Neural progenitor cell (in vitro differentiated cells): Measurements from ENCODE around the gene DNAJB12. TPM values are rescaled to one million over a fixed set of nuclear protein-coding genes. Genes with fewer than 3 reads are reported as not detected.
A peak's percentile ranks its signal among the peaks of the same experiment; 100 is the strongest.

Source experiments
- DNase-seq: peaks from one replicate; pipeline ENCODE4 v3.0.0-alpha.2; 2016; ENCODE audit warnings: low spot score
- H2AFZ ChIP-seq: fragments of 200-600 bp; sonication (generic); replicated peaks from 2 replicates; pipeline ENCODE4 v1.6.1; 2016; ENCODE audit warnings: antibody characterized with exemption
- H3F3A ChIP-seq: fragments of 200-600 bp; sonication (generic); 2 replicates; pipeline ENCODE4 v1.6.1; 2016; ENCODE audit warnings: antibody characterized with exemption, low read depth
- H3K27ac ChIP-seq: fragments of 200-600 bp; sonication (generic); 2 replicates; pipeline ENCODE4 v1.5.1; 2016; ENCODE audit warnings: mild to moderate bottlenecking
- H3K27me3 ChIP-seq: fragments of 200-600 bp; sonication (generic); 2 replicates; pipeline ENCODE4 v1.6.1; 2016; ENCODE audit warnings: mild to moderate bottlenecking, moderate library complexity
- H3K36me3 ChIP-seq: fragments of 200-600 bp; sonication (generic); 2 replicates; pipeline ENCODE4 v1.5.1; 2016
- H3K4me1 ChIP-seq: fragments of 200-600 bp; sonication (generic); 2 replicates; pipeline ENCODE4 v1.6.1; 2016; ENCODE audit warnings: mixed run types
- H3K4me2 ChIP-seq: fragments of 200-600 bp; sonication (generic); 2 replicates; pipeline ENCODE4 v1.6.1; 2016
- H3K4me3 ChIP-seq: fragments of 200-600 bp; sonication (generic); 2 replicates; pipeline ENCODE4 v1.5.1; 2016
- H3K79me2 ChIP-seq: fragments of 200-600 bp; sonication (generic); 2 replicates; pipeline ENCODE4 v1.6.1; 2016; ENCODE audit warnings: low read depth
- H3K9ac ChIP-seq: fragments of 200-600 bp; sonication (generic); 2 replicates; pipeline ENCODE4 v1.6.1; 2016
- H3K9me3 ChIP-seq: fragments of 200-600 bp; sonication (generic); 2 replicates; pipeline ENCODE4 v1.5.1; 2016; ENCODE audit warnings: low read depth
- H4K20me1 ChIP-seq: fragments of 200-600 bp; sonication (generic); 2 replicates; pipeline ENCODE4 v1.6.1; 2016; ENCODE audit warnings: low read depth
- H3K27ac Mint-ChIP-seq: 3 replicates; pipeline ENCODE4 v1.8.0; 2021; ENCODE audit warnings: mixed read lengths
- H3K27me3 Mint-ChIP-seq: 2 replicates; pipeline ENCODE4 v1.8.0; 2022; ENCODE audit warnings: low read depth, mild to moderate bottlenecking, inconsistent platforms, moderate library complexity, mixed read lengths; ENCODE audit not compliant: insufficient read depth
- H3K36me3 Mint-ChIP-seq: 3 replicates; pipeline ENCODE4 v1.8.0; 2021; ENCODE audit warnings: mixed read lengths
- H3K4me1 Mint-ChIP-seq: 3 replicates; pipeline ENCODE4 v1.8.0; 2021; ENCODE audit warnings: mixed read lengths
- H3K4me3 Mint-ChIP-seq: 3 replicates; pipeline ENCODE4 v1.8.0; 2021; ENCODE audit warnings: mild to moderate bottlenecking, moderate library complexity, mixed read lengths
- H3K9me3 Mint-ChIP-seq: 3 replicates; pipeline ENCODE4 v1.8.0; 2020; ENCODE audit warnings: mixed read lengths
- EZH2 ChIP-seq: fragments of 200-600 bp; sonication (generic); IDR thresholded peaks from 2 replicates; pipeline ENCODE4 v1.6.1; 2017; ENCODE audit warnings: antibody characterized with exemption, mild to moderate bottlenecking, moderate library complexity
- EZH2phosphoT487 ChIP-seq: fragments of 200-600 bp; sonication (generic); IDR thresholded peaks from 2 replicates; pipeline ENCODE4 v1.6.1; 2017; ENCODE audit warnings: antibody characterized with exemption
- total RNA-seq: library from RNA; depleted of rRNA; stranded (reverse); fragments of >200 nt; gene quantifications from 2 replicates; pipeline ENCODE4 v1.2.3, GENCODE V29; 2015; ENCODE audit warnings: low replicate concordance
- TF ChIP-seq, protein P1 (sequence below): fragments of 200-600 bp; sonication (generic); IDR thresholded peaks from 2 replicates; pipeline ENCODE4 v1.5.1; 2017; ENCODE audit warnings: antibody characterized with exemption, mild to moderate bottlenecking

The DNAJB12 gene
- total RNA-seq, 1 donor from 2014 or later: 8.8 TPM

DNA sequence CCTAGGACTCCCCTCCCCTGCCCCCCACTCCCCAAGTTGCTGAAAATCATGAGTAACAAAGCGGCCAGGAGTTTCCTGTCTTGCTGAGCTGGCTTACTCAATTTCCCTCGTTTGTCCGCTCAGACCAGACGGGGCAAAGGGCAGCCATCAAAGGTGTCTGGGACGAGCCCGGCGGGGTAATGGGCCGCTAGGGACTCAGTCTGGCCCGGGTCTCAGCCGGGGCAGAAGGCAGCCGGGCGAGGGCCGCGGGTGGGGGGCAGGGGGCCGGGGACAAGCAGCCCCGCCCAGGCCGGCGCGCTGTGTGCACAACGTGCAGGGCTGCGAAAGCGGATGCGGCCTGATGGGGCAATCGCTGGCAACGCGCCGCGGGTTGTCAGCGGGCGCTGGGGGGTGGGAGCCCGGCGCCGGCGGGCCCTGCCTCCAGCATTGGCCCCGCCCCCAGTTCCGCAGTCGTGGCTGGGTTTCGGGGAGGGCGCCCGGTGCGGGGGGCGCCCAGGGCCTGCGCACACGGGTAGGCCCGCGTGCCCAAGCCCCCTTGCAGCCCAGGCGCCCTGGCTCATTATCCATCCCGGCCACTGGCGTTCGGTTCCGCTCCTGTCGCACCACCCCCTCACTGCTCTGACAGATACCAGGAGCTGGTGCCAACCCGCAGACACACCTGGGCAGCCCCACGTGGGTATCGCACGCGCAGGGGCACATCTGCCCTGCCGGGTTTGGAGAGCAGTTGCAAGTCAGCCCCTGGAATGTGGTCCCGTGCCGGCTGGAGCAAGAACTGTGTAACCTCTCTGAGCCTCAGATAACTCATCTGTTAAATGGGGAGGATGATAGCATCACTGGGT, 35.1 kb downstream of the DNAJB12 start:
- TF ChIP-seq EZH2 (peak; percentile 29), EZH2phosphoT487 (no peak)
- TF ChIP-seq, protein P1, sequence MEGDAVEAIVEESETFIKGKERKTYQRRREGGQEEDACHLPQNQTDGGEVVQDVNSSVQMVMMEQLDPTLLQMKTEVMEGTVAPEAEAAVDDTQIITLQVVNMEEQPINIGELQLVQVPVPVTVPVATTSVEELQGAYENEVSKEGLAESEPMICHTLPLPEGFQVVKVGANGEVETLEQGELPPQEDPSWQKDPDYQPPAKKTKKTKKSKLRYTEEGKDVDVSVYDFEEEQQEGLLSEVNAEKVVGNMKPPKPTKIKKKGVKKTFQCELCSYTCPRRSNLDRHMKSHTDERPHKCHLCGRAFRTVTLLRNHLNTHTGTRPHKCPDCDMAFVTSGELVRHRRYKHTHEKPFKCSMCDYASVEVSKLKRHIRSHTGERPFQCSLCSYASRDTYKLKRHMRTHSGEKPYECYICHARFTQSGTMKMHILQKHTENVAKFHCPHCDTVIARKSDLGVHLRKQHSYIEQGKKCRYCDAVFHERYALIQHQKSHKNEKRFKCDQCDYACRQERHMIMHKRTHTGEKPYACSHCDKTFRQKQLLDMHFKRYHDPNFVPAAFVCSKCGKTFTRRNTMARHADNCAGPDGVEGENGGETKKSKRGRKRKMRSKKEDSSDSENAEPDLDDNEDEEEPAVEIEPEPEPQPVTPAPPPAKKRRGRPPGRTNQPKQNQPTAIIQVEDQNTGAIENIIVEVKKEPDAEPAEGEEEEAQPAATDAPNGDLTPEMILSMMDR: no peak
- H3K27ac Mint-ChIP-seq: no peak overlapping the region
- no peaks in the 10 kb centered on the region for H3K36me3 Mint-ChIP-seq
- peak overlapping the region; percentile 72 for H3K4me2 ChIP-seq
- peak overlapping the region; percentile 42 for H3K4me3 ChIP-seq
- peaks cover 17% of the 10 kb centered on the region for H3K27me3 ChIP-seq
- no peak overlapping the region for H3K9ac ChIP-seq
- DNase-seq: peak; percentile 85
- no peaks in the 10 kb centered on the region for H3K79me2 ChIP-seq
- H3F3A ChIP-seq: peaks cover 29% of the 10 kb centered on the region
- H3K4me1 Mint-ChIP-seq: peaks cover 56% of the 10 kb centered on the region
- peak overlapping the region; percentile 89 for H2AFZ ChIP-seq
- peaks cover 17% of the 10 kb centered on the region for H3K4me1 ChIP-seq
- no peak overlapping the region for H3K27ac ChIP-seq
- H3K36me3 ChIP-seq: no peaks in the 10 kb centered on the region
- H3K9me3 ChIP-seq: no peaks in the 10 kb centered on the region
- H3K4me3 Mint-ChIP-seq: peak overlapping the region; percentile 65
- H3K9me3 Mint-ChIP-seq: no peaks in the 10 kb centered on the region
- peaks cover 16% of the 10 kb centered on the region for H3K27me3 Mint-ChIP-seq
- H4K20me1 ChIP-seq: no peaks in the 10 kb centered on the region

GRCh38 chr10:72318418-72319262, 36.1 kb downstream of the DNAJB12 start:
- Histone ChIP-seq H3K4me1 (peaks cover 17% of the 10 kb centered on the region), H3K9ac (no peak overlapping the region), H2AFZ (peak overlapping the region; percentile 89), H3K9me3 (no peaks in the 10 kb centered on the region), H3K27me3 (peaks cover 17% of the 10 kb centered on the region), H3K79me2 (no peaks in the 10 kb centered on the region), H3K36me3 (no peaks in the 10 kb centered on the region), H3K4me2 (peak overlapping the region; percentile 72), H3K27ac (no peak overlapping the region), H3K4me3 (peak overlapping the region; percentile 42), H3F3A (peaks cover 29% of the 10 kb centered on the region), H4K20me1 (no peaks in the 10 kb centered on the region)
- Mint-ChIP-seq H3K36me3 (no peaks in the 10 kb centered on the region), H3K9me3 (no peaks in the 10 kb centered on the region), H3K27ac (peak overlapping the region; percentile 89), H3K27me3 (peaks cover 14% of the 10 kb centered on the region), H3K4me1 (peaks cover 51% of the 10 kb centered on the region), H3K4me3 (peak overlapping the region; percentile 69)
- TF ChIP-seq, protein P1: no peak
- TF ChIP-seq EZH2: no peak
- no peak for TF ChIP-seq EZH2phosphoT487
- no peak for DNase-seq

- Histone ChIP-seq H3K27ac (no peak overlapping the region), H4K20me1 (no peaks in the 10 kb centered on the region), H3K4me2 (no peak overlapping the region), H3K4me1 (peaks cover 17% of the 10 kb centered on the region), H3K27me3 (peaks cover 17% of the 10 kb centered on the region), H3K79me2 (no peaks in the 10 kb centered on the region), H3K36me3 (no peaks in the 10 kb centered on the region), H3F3A (peaks cover 29% of the 10 kb centered on the region), H3K4me3 (no peak overlapping the region), H3K9me3 (no peaks in the 10 kb centered on the region), H2AFZ (no peak overlapping the region), H3K9ac (no peak overlapping the region)
- H3K4me1 Mint-ChIP-seq: peaks cover 48% of the 10 kb centered on the region
- no peaks in the 10 kb centered on the region for H3K36me3 Mint-ChIP-seq
- H3K27ac Mint-ChIP-seq: peak overlapping the region; percentile 90
- no peak for DNase-seq
- TF ChIP-seq, protein P1: no peak
- TF ChIP-seq EZH2: no peak
- no peak for TF ChIP-seq EZH2phosphoT487
- no peak overlapping the region for H3K4me3 Mint-ChIP-seq
- no peaks in the 10 kb centered on the region for H3K9me3 Mint-ChIP-seq
- H3K27me3 Mint-ChIP-seq: peaks cover 14% of the 10 kb centered on the region
These were observed 37.8 kb downstream of the DNAJB12 start for GRCh38 chr10:72316748-72317435.
